ENCODE results near the gene PHF3.
"Not testable (repeated sequence)": the region's sequence is repeated elsewhere in the genome, so short reads cannot be mapped to it uniquely, and the experiment has no call there.

Gene PHF3

GRCh38 chr6:63721181-63721580 lies 85.6 kb downstream of the PHF3 start:
- DNase-seq = no peak
- no peak for TF ChIP-seq CTCF (IDR thresholded peaks at IDR 0.05)
- no peaks in the 10 kb centered on the region for H3K36me3 Mint-ChIP-seq (ENCODE audit: low read depth)
- no peaks in the 10 kb centered on the region for H3K27me3 Mint-ChIP-seq (ENCODE audit: low read depth, poor library complexity)
- no peak overlapping the region for H3K27ac Mint-ChIP-seq
- no peaks in the 10 kb centered on the region for H3K9me3 Mint-ChIP-seq
- no peak overlapping the region for H3K4me3 Mint-ChIP-seq
- H3K4me1 Mint-ChIP-seq = no peaks in the 10 kb centered on the region

- no peaks in the 10 kb centered on the region for H3K36me3 Mint-ChIP-seq (ENCODE audit: low read depth)
These were observed 89.1 kb downstream of the PHF3 start for GRCh38 chr6:63724721-63725120.

GRCh38 chr6:63730311-63730710 lies 94.7 kb downstream of the PHF3 start:
- no peaks in the 10 kb centered on the region for H3K4me1 Mint-ChIP-seq
- TF ChIP-seq CTCF (IDR thresholded peaks at IDR 0.05) = no peak
- no peaks in the 10 kb centered on the region for H3K27me3 Mint-ChIP-seq (ENCODE audit: low read depth, poor library complexity)
- no peak for DNase-seq
- no peak overlapping the region for H3K4me3 Mint-ChIP-seq
- H3K36me3 Mint-ChIP-seq (ENCODE audit: low read depth) = no peaks in the 10 kb centered on the region
- H3K27ac Mint-ChIP-seq = no peak overlapping the region
- H3K9me3 Mint-ChIP-seq = peaks cover 3% of the 10 kb centered on the region

More at GRCh38 chr6:63724721-63725120, 89.1 kb downstream of the PHF3 start:
- Mint-ChIP-seq H3K4me3 (no peak overlapping the region), H3K27ac (no peak overlapping the region), H3K9me3 (no peaks in the 10 kb centered on the region), H3K4me1 (no peaks in the 10 kb centered on the region), H3K27me3 (ENCODE audit: low read depth, poor library complexity) (no peaks in the 10 kb centered on the region)
- TF ChIP-seq CTCF (IDR thresholded peaks at IDR 0.05) = no peak
- no peak for DNase-seq

GRCh38 chr6:63731930-63732329 lies 96.3 kb downstream of the PHF3 start:
- H3K27me3 Mint-ChIP-seq (ENCODE audit: low read depth, poor library complexity) = no peaks in the 10 kb centered on the region
- no peaks in the 10 kb centered on the region for H3K4me1 Mint-ChIP-seq
- no peaks in the 10 kb centered on the region for H3K36me3 Mint-ChIP-seq (ENCODE audit: low read depth)
- TF ChIP-seq CTCF (IDR thresholded peaks at IDR 0.05) = no peak
- no peak for DNase-seq
- H3K4me3 Mint-ChIP-seq = no peak overlapping the region
- H3K27ac Mint-ChIP-seq = no peak overlapping the region
- H3K9me3 Mint-ChIP-seq = peaks cover 8% of the 10 kb centered on the region

- Mint-ChIP-seq H3K9me3 (peaks cover 8% of the 10 kb centered on the region), H3K4me1 (no peaks in the 10 kb centered on the region), H3K27me3 (ENCODE audit: low read depth, poor library complexity) (no peaks in the 10 kb centered on the region), H3K4me3 (no peak overlapping the region), H3K27ac (no peak overlapping the region), H3K36me3 (ENCODE audit: low read depth) (no peaks in the 10 kb centered on the region)
- no peak for DNase-seq
- no peak for TF ChIP-seq CTCF (IDR thresholded peaks at IDR 0.05)
These were observed 96.7 kb downstream of the PHF3 start for GRCh38 chr6:63732336-63732735.

- no peak for DNase-seq
- Mint-ChIP-seq H3K27ac (no peak overlapping the region), H3K9me3 (peaks cover 23% of the 10 kb centered on the region), H3K27me3 (ENCODE audit: low read depth, poor library complexity) (no peaks in the 10 kb centered on the region), H3K4me1 (no peaks in the 10 kb centered on the region), H3K36me3 (ENCODE audit: low read depth) (peaks cover 5% of the 10 kb centered on the region), H3K4me3 (no peak overlapping the region)
- no peak for TF ChIP-seq CTCF (IDR thresholded peaks at IDR 0.05)
These were observed 99.3 kb downstream of the PHF3 start for GRCh38 chr6:63734923-63735322.

GRCh38 chr6:63738190-63738589 lies 102.6 kb downstream of the PHF3 start:
- H3K4me1 Mint-ChIP-seq; H3K27ac Mint-ChIP-seq; DNase-seq; H3K27me3 Mint-ChIP-seq (ENCODE audit: low read depth, poor library complexity); H3K4me3 Mint-ChIP-seq; H3K36me3 Mint-ChIP-seq (ENCODE audit: low read depth): not testable (repeated sequence)
- peaks cover 27% of the 10 kb centered on the region for H3K9me3 Mint-ChIP-seq
